ENCODE measurements around the gene EXOG. TPM values are rescaled to one million over a fixed set of nuclear protein-coding genes. Genes with fewer than 3 reads are reported as not detected.

EXOG gene
- total and polyA plus RNA-seq, 2 of the 13 experiments (the other 11 are each of a cell fraction or from before 2014, with no cell fraction given): 5.5 to 9.5 TPM

DNA sequence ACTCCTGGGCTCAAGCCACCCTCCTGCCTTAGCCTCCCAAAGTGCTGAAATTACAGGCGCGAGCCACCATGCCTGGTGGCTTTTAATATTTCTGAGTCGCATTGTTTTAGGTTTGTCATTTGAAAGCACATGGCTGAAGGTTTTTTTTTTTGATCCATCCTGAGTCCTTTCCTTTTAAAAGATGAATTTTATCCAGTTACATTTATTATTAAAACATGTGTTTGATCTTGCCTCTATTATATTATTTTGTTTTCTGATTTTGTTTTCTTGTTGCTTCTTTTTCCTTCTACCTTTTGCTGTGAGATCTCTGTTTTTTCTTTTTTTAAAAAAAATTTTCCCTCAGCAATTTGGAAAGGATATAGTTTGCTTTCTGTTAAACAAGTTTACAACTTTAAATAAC, 77.0 kb downstream of the EXOG start:
- 90% methylated on average over 3 of the region's 3 CpGs for WGBS (ENCODE audit: low lambda C conversion rate)
- Histone ChIP-seq H3K4me3 (replicated peaks in 1 of 3; ENCODE audit: insufficient read depth in 1 of 3, low read depth in 2 of 3, low read length in 3 of 3) (no peak overlapping the region), H3K9me3 (ENCODE audit: low read length) (no peaks in the 10 kb centered on the region), H3K36me3 (replicated peaks in 1 of 2; ENCODE audit: control insufficient read depth in 1 of 2, insufficient read depth in 2 of 2, low read length in 2 of 2) (no peaks in the 10 kb centered on the region), H3K4me2 (ENCODE audit: low read depth, low read length) (no peak overlapping the region), H3K4me1 (ENCODE audit: insufficient read depth, low read length) (no peaks in the 10 kb centered on the region), H3K27me3 (ENCODE audit: control insufficient read depth in 1 of 2, insufficient read depth in 2 of 2, low read length in 2 of 2) (peaks cover 0 to 10% of the 10 kb centered on the region in 2 experiments; a peak in 4 of 5 replicates), H3K27ac (ENCODE audit: extremely low read length, insufficient read depth, low read length) (no peak overlapping the region), H2AFZ (ENCODE audit: low read length) (no peak overlapping the region), H4K20me1 (ENCODE audit: insufficient read depth, low read length) (no peaks in the 10 kb centered on the region), H3K79me2 (ENCODE audit: insufficient read depth, low read length) (no peaks in the 10 kb centered on the region), H3K9ac (ENCODE audit: insufficient read depth, low read depth, low read length) (no peak overlapping the region)
- intact Hi-C loops (cut with micrococcal nuclease; ENCODE audit: unreplicated experiment): no loop called here
- no TSS peak for BruUV-seq (replicated peaks)
- ChIA-PET CTCF (ENCODE audit: low intra/inter-chr PET ratio, low total read pairs) (no interaction called here), POLR2A (no interaction called here)
- ATAC-seq: no peak
- DNase-seq (ENCODE audit: low spot score): no peak
- no peak for FAIRE-seq
- TF ChIP-seq ZSCAN29 (CRISPR knock-in tag; conservative IDR thresholded peaks at IDR 0.05): no peak
- TF ChIP-seq PPARG (CRISPR knock-in tag; conservative IDR thresholded peaks at IDR 0.05): no peak
- TF ChIP-seq NR1H2 (CRISPR knock-in tag; IDR thresholded peaks at IDR 0.05; ENCODE audit: borderline replicate concordance, low read depth): no peak
- no peak for TF ChIP-seq ZNF510 (CRISPR knock-in tag; IDR thresholded peaks at IDR 0.05; ENCODE audit: low read depth)
- TF ChIP-seq RAD51 (IDR thresholded peaks at IDR 0.05; ENCODE audit: borderline replicate concordance): no peak
- TF ChIP-seq ZFP62 (CRISPR knock-in tag; IDR thresholded peaks at IDR 0.05): no peak
- no peak for TF ChIP-seq FIP1L1 (IDR thresholded peaks at IDR 0.05; ENCODE audit: borderline replicate concordance, insufficient read depth, low read depth, low read length)
- TF ChIP-seq BRD4 (CRISPR knock-in tag; IDR thresholded peaks at IDR 0.05): no peak
- TF ChIP-seq REPIN1 (CRISPR knock-in tag; IDR thresholded peaks at IDR 0.05; ENCODE audit: borderline replicate concordance, low read depth): no peak
- no peak for TF ChIP-seq EED (CRISPR knock-in tag; IDR thresholded peaks at IDR 0.05)
- TF ChIP-seq ATAD3A (CRISPR knock-in tag; IDR thresholded peaks at IDR 0.05): no peak
- no peak for TF ChIP-seq FOXA1 (IDR thresholded peaks at IDR 0.05)
- no peak for TF ChIP-seq FOXA1 (CRISPR knock-in tag; IDR thresholded peaks at IDR 0.05)
- in situ Hi-C loops (cut with HindIII; ENCODE audit: extremely low pct_ligation_motif_present, low pct_unique_long_range_greater_than_20kb): no loop called here
